Epithelial cell of proximal tubule (primary cell): ENCODE measurements around the gene CD46. TPM values are rescaled to one million over a fixed set of nuclear protein-coding genes. Genes with fewer than 3 reads are reported as not detected.
"Not testable (repeated sequence)": the region's sequence is repeated elsewhere in the genome, so short reads cannot be mapped to it uniquely, and the experiment has no call there.

Source experiments
- DNase-seq: peaks from one replicate; pipeline ENCODE4 v3.0.0-alpha.2; 2011; ENCODE audit warnings: low read depth
- H3K4me3 ChIP-seq: 2 replicates; pipeline ENCODE4 v1.5.1; 2011; ENCODE audit warnings: low read depth, mild to moderate bottlenecking, low read length
- CTCF ChIP-seq: conservative IDR thresholded peaks from 2 replicates; pipeline ENCODE4 v1.5.1; 2012; ENCODE audit warnings: low read depth, mild to moderate bottlenecking, low read length
- total RNA-seq: library from RNA; depleted of rRNA; stranded (reverse); fragments of >200 nt; gene quantifications from 2 replicates; pipeline ENCODE4 v1.2.3, GENCODE V29; 2015

Gene CD46
- total RNA-seq: 114 and 146 TPM in 2 replicates

GRCh38 chr1:207751790-207752455 lies at the start of gene CD46:
Gene CD46, plus strand, starts transcription at chr1:207752054. Its CDS starts 159 bp downstream, at chr1:207752213.
- H3K4me3 ChIP-seq: peak within 1 kb of the TSS; percentile 92
- DNase-seq: peak; percentile 59
- no peak for TF ChIP-seq CTCF

- TF ChIP-seq CTCF: no peak
- no peak for DNase-seq
Observed at GRCh38 chr1:207702317-207702716, 49.5 kb upstream of the CD46 start.

GRCh38 chr1:207703712-207704111 lies 48.1 kb upstream of the CD46 start:
- no peak for TF ChIP-seq CTCF
- H3K4me3 ChIP-seq: no peak overlapping the region
- no peak for DNase-seq

More at GRCh38 chr1:207702317-207702716, 49.5 kb upstream of the CD46 start:
- no peak overlapping the region for H3K4me3 ChIP-seq

GRCh38 chr1:207708004-207708403 lies 43.9 kb upstream of the CD46 start:
- not testable (repeated sequence) for DNase-seq, H3K4me3 ChIP-seq

- H3K4me3 ChIP-seq: no peak overlapping the region
- peak; percentile 23 for TF ChIP-seq CTCF
- DNase-seq: no peak
Observed at GRCh38 chr1:207711285-207711684, 40.6 kb upstream of the CD46 start.

GRCh38 chr1:207712701-207713100 lies 39.2 kb upstream of the CD46 start:
- H3K4me3 ChIP-seq, DNase-seq: not testable (repeated sequence)

- TF ChIP-seq CTCF: no peak
- H3K4me3 ChIP-seq: no peak overlapping the region
- DNase-seq: no peak
Observed at GRCh38 chr1:207713529-207713928, 38.3 kb upstream of the CD46 start.

- no peak for DNase-seq
Observed at GRCh38 chr1:207719234-207719633, 32.6 kb upstream of the CD46 start.

GRCh38 chr1:207728200-207728858 lies 23.5 kb upstream of the CD46 start:
- not testable (repeated sequence) for DNase-seq, H3K4me3 ChIP-seq

More at GRCh38 chr1:207719234-207719633, 32.6 kb upstream of the CD46 start:
- no peak for TF ChIP-seq CTCF
- no peak overlapping the region for H3K4me3 ChIP-seq

- H3K4me3 ChIP-seq, DNase-seq: not testable (repeated sequence)
Observed at GRCh38 chr1:207737503-207738157, 14.2 kb upstream of the CD46 start.

- not testable (repeated sequence) for H3K4me3 ChIP-seq, DNase-seq
Observed at GRCh38 chr1:207738158-207738659, 13.6 kb upstream of the CD46 start.
